Fibroblast of villous mesenchyme (primary cell): ENCODE results near the gene COMMD7. TPM values are rescaled to one million over a fixed set of nuclear protein-coding genes. Genes with fewer than 3 reads are reported as not detected.
"Not testable (repeated sequence)": the region's sequence is repeated elsewhere in the genome, so short reads cannot be mapped to it uniquely, and the experiment has no call there.

Source experiments
- DNase-seq: peaks from one replicate; pipeline ENCODE4 v3.0.0-alpha.2; 2010; ENCODE audit warnings: low read depth
- H3K4me3 ChIP-seq: 2 replicates; pipeline ENCODE4 v1.5.1; 2011; ENCODE audit warnings: low read depth, mild to moderate bottlenecking, low read length
- total RNA-seq: library from RNA; depleted of rRNA; stranded (reverse); fragments of >200 nt; gene quantifications from 2 replicates; pipeline ENCODE4 v1.2.3, GENCODE V29; 2012
- TF ChIP-seq, protein P1 (sequence below): IDR thresholded peaks from 2 replicates; pipeline ENCODE4 v1.5.1; 2012; ENCODE audit warnings: low read depth, mild to moderate bottlenecking, low read length; ENCODE audit not compliant: insufficient read depth

COMMD7 gene
- total RNA-seq, 1 donor: 45.8 TPM

DNA sequence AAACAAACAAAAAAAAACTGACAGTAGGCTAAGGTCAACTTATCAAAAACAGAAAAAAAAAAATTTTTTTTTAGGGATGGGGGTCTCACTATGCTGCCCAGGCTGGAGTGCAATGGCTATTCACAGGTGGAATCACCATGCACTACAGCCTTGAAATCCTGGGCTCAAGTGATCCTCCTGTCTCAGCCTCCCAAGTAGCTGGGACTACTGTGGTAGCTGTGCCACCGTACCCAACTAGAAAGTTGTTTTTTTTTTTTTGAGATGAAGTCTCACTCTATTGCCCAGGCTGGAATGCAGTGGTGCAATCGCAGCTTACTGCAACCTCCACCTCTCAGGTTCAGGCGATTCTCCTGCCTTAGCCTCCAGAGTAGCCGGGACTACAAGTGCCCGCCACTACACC is 2.1 kb downstream of the COMMD7 start:
- TF ChIP-seq, protein P1, sequence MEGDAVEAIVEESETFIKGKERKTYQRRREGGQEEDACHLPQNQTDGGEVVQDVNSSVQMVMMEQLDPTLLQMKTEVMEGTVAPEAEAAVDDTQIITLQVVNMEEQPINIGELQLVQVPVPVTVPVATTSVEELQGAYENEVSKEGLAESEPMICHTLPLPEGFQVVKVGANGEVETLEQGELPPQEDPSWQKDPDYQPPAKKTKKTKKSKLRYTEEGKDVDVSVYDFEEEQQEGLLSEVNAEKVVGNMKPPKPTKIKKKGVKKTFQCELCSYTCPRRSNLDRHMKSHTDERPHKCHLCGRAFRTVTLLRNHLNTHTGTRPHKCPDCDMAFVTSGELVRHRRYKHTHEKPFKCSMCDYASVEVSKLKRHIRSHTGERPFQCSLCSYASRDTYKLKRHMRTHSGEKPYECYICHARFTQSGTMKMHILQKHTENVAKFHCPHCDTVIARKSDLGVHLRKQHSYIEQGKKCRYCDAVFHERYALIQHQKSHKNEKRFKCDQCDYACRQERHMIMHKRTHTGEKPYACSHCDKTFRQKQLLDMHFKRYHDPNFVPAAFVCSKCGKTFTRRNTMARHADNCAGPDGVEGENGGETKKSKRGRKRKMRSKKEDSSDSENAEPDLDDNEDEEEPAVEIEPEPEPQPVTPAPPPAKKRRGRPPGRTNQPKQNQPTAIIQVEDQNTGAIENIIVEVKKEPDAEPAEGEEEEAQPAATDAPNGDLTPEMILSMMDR: no peak
- H3K4me3 ChIP-seq: no peak overlapping the region
- no peak for DNase-seq

DNA sequence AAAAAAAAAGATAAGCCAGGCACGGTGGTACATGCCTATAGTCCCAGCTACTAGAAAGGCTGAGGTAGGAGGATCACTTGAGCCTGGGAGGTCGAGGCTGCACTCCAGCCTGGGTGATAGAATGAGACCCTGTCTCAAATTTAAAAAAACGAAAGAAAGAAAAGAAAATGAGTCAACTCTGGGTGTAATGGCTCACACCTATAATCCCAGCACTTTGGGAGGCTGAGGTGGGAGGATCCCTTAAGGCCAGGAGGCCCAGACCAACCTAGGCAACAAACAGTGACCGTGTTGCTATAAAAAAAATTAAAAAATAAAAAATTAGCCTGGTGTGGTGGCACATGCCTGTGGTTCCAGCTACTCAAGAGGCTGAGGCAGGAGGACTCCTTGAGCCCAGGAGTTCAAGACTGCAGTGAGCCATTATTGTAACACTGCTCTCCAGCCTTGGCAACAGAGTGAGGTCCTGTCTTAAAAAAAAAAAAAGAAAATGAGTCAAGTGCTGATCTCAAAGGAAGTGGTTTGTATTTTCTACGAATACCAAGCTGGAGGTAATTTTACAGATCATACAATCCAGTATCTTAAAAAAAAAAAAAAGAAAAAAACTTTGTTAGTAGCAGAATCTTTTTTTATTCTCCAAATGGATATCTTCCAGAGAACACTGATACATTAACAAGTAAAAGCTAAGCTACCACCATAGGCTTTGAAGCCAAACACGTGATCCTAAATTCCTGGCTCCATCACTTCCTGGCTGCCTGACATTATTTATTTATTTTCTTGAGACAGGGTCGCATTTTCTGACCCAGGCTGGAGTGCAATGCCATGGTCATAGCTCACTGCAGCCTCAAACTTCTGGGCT is 5.7 kb downstream of the COMMD7 start:
- DNase-seq: peak; percentile 32
- TF ChIP-seq, protein P1: no peak
- H3K4me3 ChIP-seq: no peak overlapping the region

DNA sequence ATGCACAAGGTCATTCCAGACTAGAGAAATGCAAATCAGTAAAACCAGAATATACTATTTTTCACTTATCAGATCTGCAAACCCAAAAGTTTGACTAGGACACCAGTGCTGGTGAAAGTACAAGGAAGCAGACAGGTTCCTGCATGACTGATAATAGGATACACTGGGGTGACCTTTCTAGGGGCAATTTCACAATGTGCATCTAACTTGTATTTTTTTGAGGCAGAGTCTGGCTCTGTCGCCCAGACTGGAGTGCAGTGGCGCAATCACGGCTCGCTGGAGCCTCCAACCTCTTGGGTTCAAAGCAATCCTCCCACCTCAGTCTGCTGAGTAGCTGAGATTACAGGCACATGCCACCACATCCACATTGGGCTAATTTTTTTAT is 11.4 kb downstream of the COMMD7 start:
- DNase-seq: peak; percentile 76
- no peak overlapping the region for H3K4me3 ChIP-seq
- TF ChIP-seq, protein P1: no peak

DNA sequence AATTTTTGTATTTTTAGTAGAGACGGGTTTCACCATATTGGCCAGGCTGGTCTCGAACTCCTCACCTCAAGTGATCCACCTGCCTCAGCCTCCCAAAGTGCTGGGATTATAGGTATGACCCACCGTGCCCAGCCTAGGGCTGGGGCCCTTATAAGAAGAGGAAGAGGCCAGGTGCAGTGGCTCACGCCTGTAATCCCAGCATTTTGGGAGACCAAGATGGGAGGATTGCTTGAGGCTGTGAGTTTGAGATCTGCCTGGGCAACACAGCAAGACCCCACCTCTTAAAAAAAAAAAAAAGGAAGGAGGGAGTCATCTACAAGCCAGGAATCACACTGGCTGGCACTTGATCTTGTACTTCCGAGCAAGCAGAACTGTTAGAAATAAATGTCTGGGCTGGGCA is 13.9 kb downstream of the COMMD7 start:
- H3K4me3 ChIP-seq, DNase-seq: not testable (repeated sequence)

DNA sequence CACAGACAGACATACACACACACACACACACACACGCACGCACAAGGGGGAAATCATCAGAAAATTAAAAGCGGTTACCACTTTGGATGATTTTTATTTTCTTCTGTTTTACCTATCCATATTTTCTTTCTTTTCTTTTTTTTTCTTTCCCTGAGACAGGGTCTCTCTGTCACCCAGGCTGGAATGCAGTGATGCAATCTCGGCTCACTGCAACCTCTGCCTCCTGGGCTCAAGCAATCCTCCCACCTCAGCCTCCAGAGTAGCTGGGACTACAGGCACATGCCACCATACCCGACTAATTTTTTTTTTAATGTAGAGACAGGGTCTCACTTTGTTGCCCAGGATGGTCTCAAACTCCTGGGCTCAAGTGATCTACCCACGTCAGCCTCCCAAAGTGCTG is 14.8 kb downstream of the COMMD7 start:
- DNase-seq, H3K4me3 ChIP-seq: not testable (repeated sequence)

DNA sequence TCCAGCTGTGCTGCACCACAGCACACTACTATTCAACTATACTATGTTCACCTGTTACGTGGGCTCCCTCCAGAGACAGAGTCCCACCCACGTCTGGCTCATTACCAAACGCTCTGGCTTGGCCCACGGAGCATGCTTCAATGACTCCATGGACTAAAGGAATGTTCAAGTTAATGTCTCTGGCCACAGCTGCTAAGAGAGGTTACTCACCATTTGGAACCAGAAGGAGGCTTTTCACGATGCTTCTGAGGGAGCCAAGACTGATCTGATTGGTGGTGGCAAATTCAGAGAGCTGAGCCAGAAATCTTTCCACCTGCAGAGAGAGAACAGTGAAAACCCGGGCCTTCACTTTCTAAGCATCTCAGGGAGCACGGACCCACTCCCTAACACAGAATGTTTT is 15.6 kb downstream of the COMMD7 start:
- no peak overlapping the region for H3K4me3 ChIP-seq
- DNase-seq: peak; percentile 74
- TF ChIP-seq, protein P1: no peak

DNA sequence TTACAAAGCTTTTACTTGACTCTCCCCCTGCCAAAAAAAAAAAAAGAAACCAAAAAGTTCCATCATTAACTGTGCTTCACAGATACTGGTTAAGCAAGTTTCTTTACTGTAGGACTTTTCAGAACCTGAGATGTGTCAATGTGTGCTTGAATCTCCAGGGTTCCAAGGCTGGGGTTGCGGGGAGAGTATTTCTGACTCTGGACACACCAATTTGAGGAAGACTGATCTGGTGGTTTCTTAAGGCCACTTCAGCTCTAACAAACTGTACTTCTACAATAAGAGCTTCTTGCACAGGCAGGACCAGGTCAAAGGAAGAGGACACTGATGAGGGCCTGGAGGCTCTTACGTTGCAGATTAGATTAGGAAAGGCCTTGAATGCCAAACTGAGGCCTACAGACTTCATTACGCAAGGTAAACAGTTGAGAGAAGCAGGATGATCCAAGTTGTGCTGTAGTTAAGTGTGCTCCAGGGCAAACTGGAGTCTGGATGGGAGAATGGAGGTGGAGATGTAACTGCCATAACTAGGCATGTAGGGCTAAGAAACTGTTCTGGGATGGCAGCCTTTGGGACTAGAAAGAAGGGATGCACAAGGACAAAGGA is 24.4 kb downstream of the COMMD7 start:
- TF ChIP-seq, protein P1: no peak
- H3K4me3 ChIP-seq: no peak overlapping the region
- no peak for DNase-seq

DNA sequence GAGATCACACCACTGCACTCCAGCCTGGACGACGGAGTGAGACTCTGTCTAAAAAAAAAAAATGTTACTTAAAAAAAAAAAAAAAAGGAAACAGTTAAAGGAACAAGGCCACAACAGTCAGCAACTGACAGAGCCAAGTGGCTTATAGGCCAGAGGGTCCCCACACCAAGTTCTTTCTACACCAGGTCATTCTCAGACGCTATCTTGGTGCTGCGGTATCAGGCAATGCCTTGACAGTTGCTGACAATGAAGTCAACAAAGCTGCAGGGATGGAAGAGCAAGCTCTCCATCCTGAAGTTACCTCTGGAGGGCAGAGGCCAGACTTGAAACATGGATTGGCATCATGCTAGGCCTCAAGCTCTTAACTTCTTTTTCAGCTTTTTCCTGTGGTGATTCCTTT is 31.9 kb downstream of the COMMD7 start:
- H3K4me3 ChIP-seq: no peak overlapping the region
- no peak for DNase-seq
- TF ChIP-seq, protein P1: no peak
